ENCODE results near the gene ZNRF3. TPM values are rescaled to one million over a fixed set of nuclear protein-coding genes. Genes with fewer than 3 reads are reported as not detected.

ZNRF3 gene
- total RNA-seq, 1 donor from 2014 or later = 4.1 TPM

GRCh38 chr22:29060251-29060869, 177.0 kb downstream of the ZNRF3 start:
- Mint-ChIP-seq H3K27ac (peak overlapping the region; percentile 14), H3K27me3 (ENCODE audit: insufficient read depth, low read depth) (peaks cover 14% of the 10 kb centered on the region), H3K4me1 (peaks cover 48% of the 10 kb centered on the region), H3K36me3 (peaks cover 8% of the 10 kb centered on the region), H3K9me3 (no peaks in the 10 kb centered on the region), H3K4me3 (no peak overlapping the region)
- peaks cover 5% of the 10 kb centered on the region for H4K20me1 ChIP-seq (ENCODE audit: low read depth)
- DNase-seq (ENCODE audit: low spot score) = no peak
- no peaks in the 10 kb centered on the region for H3K79me2 ChIP-seq (ENCODE audit: low read depth)
- H3K27ac ChIP-seq = no peak overlapping the region
- no peaks in the 10 kb centered on the region for H3K36me3 ChIP-seq
- no peak overlapping the region for H3K4me2 ChIP-seq
- no peak overlapping the region for H2AFZ ChIP-seq (replicated peaks)
- TF ChIP-seq CTCF (IDR thresholded peaks at IDR 0.05) = peak; percentile 14
- no peak for TF ChIP-seq EZH2phosphoT487 (IDR thresholded peaks at IDR 0.05)
- no peak for TF ChIP-seq EZH2 (IDR thresholded peaks at IDR 0.05)
- no peaks in the 10 kb centered on the region for H3K9me3 ChIP-seq (ENCODE audit: low read depth)
- H3F3A ChIP-seq (ENCODE audit: low read depth) = peaks cover 4% of the 10 kb centered on the region
- no peaks in the 10 kb centered on the region for H3K27me3 ChIP-seq
- H3K4me1 ChIP-seq = peaks cover 12% of the 10 kb centered on the region
- no peak overlapping the region for H3K9ac ChIP-seq
- no peak overlapping the region for H3K4me3 ChIP-seq

GRCh38 chr22:29060931-29061330, 177.6 kb downstream of the ZNRF3 start:
- peaks cover 43% of the 10 kb centered on the region for H3K4me1 Mint-ChIP-seq
- peaks cover 5% of the 10 kb centered on the region for H3K36me3 Mint-ChIP-seq
- Histone ChIP-seq H3K9me3 (ENCODE audit: low read depth) (no peaks in the 10 kb centered on the region), H2AFZ (replicated peaks) (no peak overlapping the region), H3K27me3 (no peaks in the 10 kb centered on the region), H3K4me3 (no peak overlapping the region), H3K79me2 (ENCODE audit: low read depth) (no peaks in the 10 kb centered on the region), H4K20me1 (ENCODE audit: low read depth) (no peaks in the 10 kb centered on the region), H3F3A (ENCODE audit: low read depth) (peaks cover 4% of the 10 kb centered on the region), H3K4me1 (peaks cover 6% of the 10 kb centered on the region), H3K9ac (no peak overlapping the region), H3K36me3 (no peaks in the 10 kb centered on the region), H3K27ac (no peak overlapping the region), H3K4me2 (no peak overlapping the region)
- TF ChIP-seq EZH2 (IDR thresholded peaks at IDR 0.05) (no peak), CTCF (IDR thresholded peaks at IDR 0.05) (no peak), EZH2phosphoT487 (IDR thresholded peaks at IDR 0.05) (no peak)
- peaks cover 14% of the 10 kb centered on the region for H3K27me3 Mint-ChIP-seq (ENCODE audit: insufficient read depth, low read depth)
- H3K9me3 Mint-ChIP-seq = no peaks in the 10 kb centered on the region
- DNase-seq (ENCODE audit: low spot score) = no peak
- no peak overlapping the region for H3K4me3 Mint-ChIP-seq
- H3K27ac Mint-ChIP-seq = peak overlapping the region; percentile 29

GRCh38 chr22:29061773-29062172, 178.4 kb downstream of the ZNRF3 start, which contains the start of gene C22orf31:
Gene C22orf31 (minus strand): TSS chr22:29061831. CDS start chr22:29061792, 39 bp downstream.
- Histone ChIP-seq H2AFZ (replicated peaks) (peak within 1 kb of the TSS; percentile 34), H3F3A (ENCODE audit: low read depth) (peaks cover 4% of the 10 kb centered on the region), H3K27me3 (no peaks in the 10 kb centered on the region), H4K20me1 (ENCODE audit: low read depth) (no peaks in the 10 kb centered on the region), H3K36me3 (no peaks in the 10 kb centered on the region), H3K4me1 (peaks cover 2% of the 10 kb centered on the region), H3K9me3 (ENCODE audit: low read depth) (no peaks in the 10 kb centered on the region), H3K4me3 (no peak within 1 kb of the TSS), H3K79me2 (ENCODE audit: low read depth) (no peaks in the 10 kb centered on the region), H3K27ac (no peak within 1 kb of the TSS), H3K9ac (no peak within 1 kb of the TSS), H3K4me2 (no peak within 1 kb of the TSS)
- Mint-ChIP-seq H3K27me3 (ENCODE audit: insufficient read depth, low read depth) (peaks cover 14% of the 10 kb centered on the region), H3K4me3 (no peak within 1 kb of the TSS), H3K4me1 (peaks cover 36% of the 10 kb centered on the region), H3K27ac (peak within 1 kb of the TSS; percentile 88), H3K36me3 (peaks cover 4% of the 10 kb centered on the region), H3K9me3 (no peaks in the 10 kb centered on the region)
- TF ChIP-seq EZH2phosphoT487 (IDR thresholded peaks at IDR 0.05) = no peak
- no peak for TF ChIP-seq EZH2 (IDR thresholded peaks at IDR 0.05)
- TF ChIP-seq CTCF (IDR thresholded peaks at IDR 0.05) = no peak
- no peak for DNase-seq (ENCODE audit: low spot score)
